NCI-H2227 (cell line): Measurements from ENCODE around the gene MEX3D.
A peak's percentile ranks its signal among the peaks of the same experiment; 100 is the strongest.

Experiments
- DNase-seq: peaks from one replicate; lab custom pipeline; 2025; ENCODE audit not compliant: unreplicated experiment; lab: John Stamatoyannopoulos, UW

MEX3D gene

DNA sequence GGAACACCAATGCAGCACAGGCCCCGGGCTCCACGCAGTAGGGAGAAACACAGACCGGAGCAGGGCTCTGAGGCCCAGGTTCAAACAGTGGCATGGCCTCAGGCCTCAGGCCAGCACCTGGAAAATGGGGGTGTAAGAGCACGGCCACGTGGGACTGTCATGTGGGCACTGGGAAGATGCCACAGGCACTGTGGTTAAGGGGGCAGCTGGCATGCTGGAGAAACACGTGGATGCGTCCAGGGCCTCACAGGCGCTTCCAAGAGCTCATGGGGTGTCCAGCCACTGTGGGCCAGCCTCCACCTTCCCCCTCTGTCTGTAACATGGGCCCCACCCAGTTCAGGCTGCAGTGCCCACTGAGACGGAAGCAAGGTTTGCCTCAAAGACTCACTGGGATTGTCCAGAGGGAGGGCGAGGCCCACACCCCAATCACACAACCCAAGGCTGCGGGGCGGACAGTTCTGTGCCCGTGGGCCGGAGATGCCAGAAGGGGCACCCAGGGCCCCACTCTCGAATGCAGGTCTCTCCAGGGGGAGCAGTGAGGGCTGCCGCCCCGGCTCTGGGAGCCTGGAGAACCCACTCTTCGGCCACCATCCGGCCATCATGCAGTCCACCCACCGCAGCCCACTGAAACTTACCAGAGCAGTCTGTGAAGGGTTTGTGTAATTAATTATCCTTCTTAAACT, 30.8 kb upstream of the MEX3D start:
- DNase-seq, result no peak

- no peak for DNase-seq
Measured at GRCh38 chr19:1593501-1593772, 25.3 kb upstream of the MEX3D start.

- peak; percentile 95 for DNase-seq
Measured at GRCh38 chr19:1592755-1593500, 24.8 kb upstream of the MEX3D start, which contains the start of gene MBD3. MBD3 (minus strand) TSS chr19:1592865; CDS start chr19:1592631, 234 bp downstream.

- peak; percentile 90 for DNase-seq
Measured at GRCh38 chr19:1592024-1592754, 24.1 kb upstream of the MEX3D start.

- peak; percentile 37 for DNase-seq
Measured at GRCh38 chr19:1591421-1592023, 23.4 kb upstream of the MEX3D start.

DNA sequence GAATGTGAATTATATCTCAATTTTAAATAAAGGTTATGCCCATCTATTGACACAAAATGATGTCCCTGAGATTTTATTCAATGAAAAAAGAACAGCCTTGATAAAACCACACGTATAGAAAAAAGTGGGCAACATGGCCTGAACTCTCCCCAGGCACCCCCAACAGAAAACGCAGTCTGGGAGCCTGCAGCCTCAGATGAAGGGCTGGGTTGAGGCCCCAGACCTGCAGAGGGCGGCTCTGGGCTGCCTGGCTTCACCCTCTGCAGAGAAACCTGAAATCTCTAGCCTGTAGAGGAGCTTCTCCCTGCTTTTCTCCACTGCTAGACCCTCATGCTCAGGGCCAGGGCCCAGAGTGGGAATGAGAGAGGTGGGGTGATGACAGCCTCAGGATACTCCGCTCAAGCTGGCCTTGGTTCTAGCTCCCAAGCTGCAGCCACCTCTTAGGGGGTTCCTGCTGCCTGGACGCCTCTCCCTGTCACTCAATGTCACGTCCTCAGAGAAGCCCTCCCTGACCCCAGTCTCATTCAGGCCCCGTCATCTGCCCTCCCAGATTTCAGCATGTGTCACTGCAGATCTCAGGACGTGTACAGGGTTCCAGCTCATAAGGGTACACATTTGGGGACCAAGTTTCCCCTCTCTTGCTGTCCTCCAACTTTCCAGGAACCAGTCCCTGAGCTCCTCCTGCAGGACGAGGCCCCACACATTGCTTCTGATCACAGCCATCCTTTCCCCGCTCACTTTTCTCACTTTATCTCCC, 22.7 kb upstream of the MEX3D start:
- DNase-seq, result peak; percentile 6

DNA sequence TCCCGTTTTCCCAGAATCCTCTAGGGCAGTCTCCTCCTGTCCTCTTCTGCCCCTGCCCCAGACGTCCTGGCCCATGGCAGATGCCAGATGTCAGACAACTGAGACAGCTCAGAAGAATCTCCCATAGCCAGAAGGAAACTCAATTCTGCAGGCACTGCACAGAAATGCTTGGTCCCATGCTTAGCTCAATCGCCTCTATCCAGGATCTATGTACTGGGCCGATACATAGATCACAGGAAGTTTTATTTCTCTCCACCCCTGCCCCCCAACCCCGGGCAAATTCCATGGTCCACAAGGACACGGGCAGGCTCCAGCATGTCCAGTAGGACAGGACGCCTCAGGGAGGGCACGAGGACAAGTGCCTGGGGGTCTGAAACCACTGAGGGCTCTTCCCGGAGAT, 19.7 kb upstream of the MEX3D start:
- DNase-seq, result no peak

- no peak for DNase-seq
Measured at GRCh38 chr19:1585243-1585580, 17.1 kb upstream of the MEX3D start.

DNA sequence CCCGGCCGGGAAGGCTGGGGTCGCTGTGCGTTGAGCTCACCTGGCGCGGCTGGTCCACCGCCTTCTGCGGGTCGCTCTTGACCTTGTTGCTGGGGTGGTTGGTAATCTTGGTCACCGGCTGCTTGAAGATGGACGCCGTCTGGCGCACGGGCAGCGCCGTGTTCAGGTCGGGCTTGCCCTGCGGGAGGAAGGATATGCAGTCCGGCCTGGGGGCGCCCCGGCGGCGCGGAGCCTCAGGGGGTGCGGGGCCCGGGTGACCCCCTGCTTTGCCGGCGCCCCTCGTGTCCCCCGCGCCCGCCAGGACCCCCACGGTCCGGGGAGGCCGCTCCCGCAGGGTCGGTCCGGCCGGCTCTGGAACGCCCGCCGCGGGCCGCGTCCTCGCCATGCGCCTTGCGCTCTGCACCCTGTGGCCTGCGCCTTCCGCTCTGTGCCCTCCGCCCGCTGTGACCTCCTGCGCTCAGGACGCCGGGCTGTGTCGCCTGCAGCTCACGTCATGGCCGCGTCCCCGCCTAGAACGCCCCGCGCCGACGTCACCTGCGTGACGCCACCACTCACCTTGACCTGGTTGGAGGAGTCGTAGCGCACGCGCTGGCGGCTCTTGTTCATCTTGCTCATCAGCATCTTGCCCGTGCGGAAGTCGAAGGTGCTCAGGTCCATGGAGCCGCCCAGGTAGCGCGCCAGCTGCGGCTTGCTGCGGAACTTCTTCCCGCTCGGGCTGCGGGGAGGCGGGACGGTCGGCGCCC, 16.5 kb upstream of the MEX3D start:
- no peak for DNase-seq

DNA sequence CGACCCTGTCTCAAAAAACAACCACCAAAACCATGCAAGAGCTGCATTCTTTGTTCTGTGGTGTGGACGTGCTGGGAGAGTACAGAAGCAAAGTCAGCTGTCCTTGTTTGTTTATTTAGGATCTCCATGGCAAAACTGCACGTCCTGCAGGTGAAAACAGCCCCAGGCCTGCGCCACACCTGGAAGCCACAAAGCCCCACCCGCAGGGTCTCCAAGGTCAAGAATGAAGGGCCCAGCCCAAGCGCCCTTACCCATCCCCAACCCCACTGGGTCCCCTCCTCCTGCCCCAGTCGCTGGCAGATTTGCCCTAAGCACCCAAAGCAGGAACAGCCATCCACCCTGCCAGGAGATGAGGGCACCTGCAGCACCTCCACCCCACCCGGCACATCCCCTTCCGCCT, 14.1 kb upstream of the MEX3D start:
- DNase-seq, result no peak

- no peak for DNase-seq
Measured at GRCh38 chr19:1580957-1581356, 12.8 kb upstream of the MEX3D start.

GRCh38 chr19:1580382-1580781, 12.3 kb upstream of the MEX3D start:
- no peak for DNase-seq

GRCh38 chr19:1579222-1579621, 11.1 kb upstream of the MEX3D start:
- no peak for DNase-seq

- DNase-seq, result no peak
Measured at GRCh38 chr19:1577929-1578618, 9.9 kb upstream of the MEX3D start.

- no peak for DNase-seq
Measured at GRCh38 chr19:1577090-1577928, 9.2 kb upstream of the MEX3D start.

DNA sequence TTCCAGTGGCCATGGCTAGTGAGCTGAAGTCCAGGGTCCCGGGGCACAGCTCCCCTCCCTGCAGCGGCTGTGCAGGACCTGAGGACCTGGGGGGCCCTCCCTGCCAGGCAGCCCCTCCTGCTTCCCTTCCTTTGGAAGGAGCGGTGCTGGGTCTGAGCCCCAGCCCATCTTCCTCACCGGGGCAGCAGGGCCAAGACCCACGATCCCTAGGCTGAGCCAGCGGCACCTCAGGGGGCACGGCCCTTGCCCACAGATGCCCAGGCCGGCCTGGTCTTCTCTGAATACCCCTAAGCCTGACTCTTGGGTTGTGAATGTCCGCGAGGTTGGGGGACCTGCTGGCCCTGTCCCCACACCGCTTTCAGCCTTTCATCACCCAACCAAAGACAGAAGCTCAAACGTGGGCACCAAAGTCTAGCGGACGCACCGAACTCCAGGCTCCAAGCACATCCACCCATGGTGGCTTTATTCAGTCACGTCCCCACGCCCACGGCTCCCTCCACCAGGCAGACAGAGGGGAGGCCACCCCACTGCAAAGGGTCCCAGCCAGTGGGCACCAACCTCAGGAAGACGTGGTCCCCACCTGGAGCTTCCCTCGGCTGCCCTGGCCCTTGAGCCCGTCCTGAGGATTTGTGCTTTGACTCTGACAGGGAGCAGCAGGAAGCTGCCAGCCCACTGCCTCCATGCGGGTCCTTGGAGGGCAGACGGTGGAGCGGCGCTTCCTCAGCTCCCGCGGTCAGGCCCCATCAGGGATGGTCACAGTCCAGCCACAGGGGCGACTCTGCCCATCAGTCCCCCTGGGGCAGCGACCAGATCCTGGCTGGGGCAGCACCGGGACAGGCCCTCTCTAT, 8.3 kb upstream of the MEX3D start:
- no peak for DNase-seq

DNA sequence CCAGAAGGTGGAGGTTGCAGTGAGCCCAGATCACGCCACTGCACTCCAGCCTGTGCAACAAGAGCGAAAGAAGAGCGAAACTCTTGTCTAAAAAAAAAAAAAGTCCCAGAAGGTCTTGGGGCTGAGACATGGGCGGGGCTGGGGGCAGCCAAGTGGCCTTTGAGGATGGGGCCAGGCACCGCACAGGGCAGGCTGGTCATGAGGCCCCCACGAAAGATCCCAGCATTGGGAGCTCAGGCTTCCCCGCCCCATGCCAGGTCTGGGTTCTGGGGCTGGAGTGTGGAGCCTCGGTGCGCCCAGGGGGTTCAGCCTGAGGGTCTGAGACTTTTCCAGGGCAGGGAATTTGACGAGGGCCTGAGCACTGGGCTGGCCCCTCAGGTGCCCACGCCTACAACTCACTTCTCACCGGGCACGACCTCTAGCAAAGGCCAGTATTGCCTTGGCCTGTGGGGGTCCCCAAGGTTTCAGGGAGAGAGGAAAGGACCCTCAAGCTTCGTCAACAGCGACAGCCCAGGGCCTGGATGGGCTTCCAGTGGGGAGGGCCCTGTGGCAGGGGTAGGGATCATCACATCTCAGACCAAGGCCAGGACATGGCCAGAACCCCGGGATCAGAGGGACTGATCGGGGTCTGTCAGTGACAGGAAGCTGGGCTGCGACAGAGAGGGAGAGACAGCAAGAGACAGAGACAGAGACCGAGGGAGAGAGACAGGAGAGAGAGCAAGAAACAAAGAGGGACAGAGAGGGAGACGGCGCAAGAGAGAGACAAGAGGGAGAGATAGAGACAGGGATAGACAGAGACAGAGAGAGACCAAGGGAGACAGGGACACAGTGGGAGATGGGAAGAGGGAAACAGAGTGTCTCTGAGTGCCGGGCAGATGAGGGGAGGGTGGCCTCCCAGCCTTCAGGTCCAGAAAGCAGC, 7.5 kb upstream of the MEX3D start:
- no peak for DNase-seq
